ENCODE results near the gene ZFYVE21. TPM values are rescaled to one million over a fixed set of nuclear protein-coding genes. Genes with fewer than 3 reads are reported as not detected.

ZFYVE21 gene
- total and polyA plus RNA-seq, 2 donors = 27.8 to 38.9 TPM

GRCh38 chr14:103679351-103679750, 36.3 kb upstream of the ZFYVE21 start:
- H3K27me3 ChIP-seq (ENCODE audit: control insufficient read depth in 2 of 2, insufficient read depth in 1 of 2, low read length in 1 of 2) = no peaks in the 10 kb centered on the region
- H3K27ac ChIP-seq (ENCODE audit: low read depth in 1 of 2, low read length in 1 of 2) = no peak overlapping the region
- 56% methylated on average over 13 of the region's 13 CpGs for WGBS
- peak in 3 of 9 donors; percentile 23 to 56 (median 52) for DNase-seq (ENCODE audit: low read depth in 6 of 9, low spot score in 9 of 9)
- H3K36me3 ChIP-seq (ENCODE audit: control insufficient read depth in 2 of 2, insufficient read depth in 2 of 2, low read length in 1 of 2) = peaks cover 77 to 80% of the 10 kb centered on the region in 2 donors
- no peaks in the 10 kb centered on the region for H3K9me3 ChIP-seq (ENCODE audit: control insufficient read depth in 2 of 2, insufficient read depth in 1 of 2, low read length in 1 of 2)
- no peaks in the 10 kb centered on the region for H3K4me1 ChIP-seq (ENCODE audit: control insufficient read depth in 2 of 2, insufficient read depth in 2 of 2, low read length in 2 of 2)
- H3K4me3 ChIP-seq (ENCODE audit: low read length in 2 of 2) = no peak overlapping the region

GRCh38 chr14:103680491-103681231, 34.9 kb upstream of the ZFYVE21 start:
- no peak overlapping the region for H3K4me3 ChIP-seq (ENCODE audit: low read length in 2 of 2)
- no peaks in the 10 kb centered on the region for H3K4me1 ChIP-seq (ENCODE audit: control insufficient read depth in 2 of 2, insufficient read depth in 2 of 2, low read length in 2 of 2)
- no peak overlapping the region for H3K27ac ChIP-seq (ENCODE audit: low read depth in 1 of 2, low read length in 1 of 2)
- H3K36me3 ChIP-seq (ENCODE audit: control insufficient read depth in 2 of 2, insufficient read depth in 2 of 2, low read length in 1 of 2) = peaks cover 74 to 79% of the 10 kb centered on the region in 2 donors
- 98% methylated on average over 17 of the region's 17 CpGs for WGBS
- no peaks in the 10 kb centered on the region for H3K9me3 ChIP-seq (ENCODE audit: control insufficient read depth in 2 of 2, insufficient read depth in 1 of 2, low read length in 1 of 2)
- DNase-seq (ENCODE audit: low read depth in 6 of 9, low spot score in 9 of 9) = no peak
- no peaks in the 10 kb centered on the region for H3K27me3 ChIP-seq (ENCODE audit: control insufficient read depth in 2 of 2, insufficient read depth in 1 of 2, low read length in 1 of 2)

DNA sequence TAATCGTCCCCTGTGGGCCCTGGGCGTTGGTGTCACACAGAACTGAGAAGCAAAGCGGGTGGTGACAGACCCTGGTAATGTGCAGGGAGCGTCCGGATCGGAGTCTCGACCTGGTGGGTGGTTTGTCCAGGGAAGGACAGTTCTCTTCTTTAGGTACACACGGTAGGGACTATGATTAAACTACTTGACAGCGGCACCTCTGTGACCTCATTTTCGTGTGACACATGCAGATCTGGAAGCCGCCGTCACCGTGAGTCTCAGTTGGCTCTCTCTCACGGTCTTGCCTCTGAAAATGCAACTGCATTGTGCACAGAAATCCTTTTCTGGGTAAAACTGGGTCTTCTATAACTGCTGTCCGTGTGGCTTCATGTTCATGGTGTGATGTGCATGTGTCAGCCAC, 32.5 kb upstream of the ZFYVE21 start:
- Histone ChIP-seq H3K36me3 (ENCODE audit: control insufficient read depth in 2 of 2, insufficient read depth in 2 of 2, low read length in 1 of 2) (peaks cover 69 to 86% of the 10 kb centered on the region in 2 donors), H3K27ac (ENCODE audit: low read depth in 1 of 2, low read length in 1 of 2) (no peak overlapping the region), H3K9me3 (ENCODE audit: control insufficient read depth in 2 of 2, insufficient read depth in 1 of 2, low read length in 1 of 2) (no peaks in the 10 kb centered on the region), H3K27me3 (ENCODE audit: control insufficient read depth in 2 of 2, insufficient read depth in 1 of 2, low read length in 1 of 2) (no peaks in the 10 kb centered on the region), H3K4me3 (ENCODE audit: low read length in 2 of 2) (no peak overlapping the region), H3K4me1 (ENCODE audit: control insufficient read depth in 2 of 2, insufficient read depth in 2 of 2, low read length in 2 of 2) (no peaks in the 10 kb centered on the region)
- 91% methylated on average over 15 of the region's 15 CpGs for WGBS
- no peak for DNase-seq (ENCODE audit: low read depth in 6 of 9, low spot score in 9 of 9)

DNA sequence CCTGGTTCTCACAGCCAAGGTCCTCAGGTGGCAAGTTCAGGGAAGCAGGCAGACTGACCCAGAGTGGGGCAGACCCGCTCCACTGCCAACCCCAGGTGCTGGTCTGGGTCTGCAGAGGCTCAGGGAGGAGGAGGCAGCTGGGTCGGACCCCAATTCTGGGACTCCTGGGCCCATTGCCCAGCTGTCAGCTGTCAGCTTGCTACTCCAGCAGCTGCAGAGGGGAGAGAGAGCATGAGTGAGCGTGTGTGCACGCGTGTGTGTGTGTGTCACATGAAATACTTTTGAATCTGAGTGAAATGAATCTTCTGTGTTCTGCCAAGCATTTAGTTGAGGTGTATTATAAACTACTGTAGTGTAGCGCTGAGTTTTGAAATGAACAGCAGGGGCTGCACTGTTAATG, 31.1 kb upstream of the ZFYVE21 start:
- Histone ChIP-seq H3K36me3 (ENCODE audit: control insufficient read depth in 2 of 2, insufficient read depth in 2 of 2, low read length in 1 of 2) (peaks cover 70 to 85% of the 10 kb centered on the region in 2 donors), H3K27me3 (ENCODE audit: control insufficient read depth in 2 of 2, insufficient read depth in 1 of 2, low read length in 1 of 2) (no peaks in the 10 kb centered on the region), H3K27ac (ENCODE audit: low read depth in 1 of 2, low read length in 1 of 2) (no peak overlapping the region), H3K4me1 (ENCODE audit: control insufficient read depth in 2 of 2, insufficient read depth in 2 of 2, low read length in 2 of 2) (no peaks in the 10 kb centered on the region), H3K4me3 (ENCODE audit: low read length in 2 of 2) (no peak overlapping the region), H3K9me3 (ENCODE audit: control insufficient read depth in 2 of 2, insufficient read depth in 1 of 2, low read length in 1 of 2) (no peaks in the 10 kb centered on the region)
- no peak for DNase-seq (ENCODE audit: low read depth in 6 of 9, low spot score in 9 of 9)
- 92% methylated on average over 6 of the region's 6 CpGs for WGBS

DNA sequence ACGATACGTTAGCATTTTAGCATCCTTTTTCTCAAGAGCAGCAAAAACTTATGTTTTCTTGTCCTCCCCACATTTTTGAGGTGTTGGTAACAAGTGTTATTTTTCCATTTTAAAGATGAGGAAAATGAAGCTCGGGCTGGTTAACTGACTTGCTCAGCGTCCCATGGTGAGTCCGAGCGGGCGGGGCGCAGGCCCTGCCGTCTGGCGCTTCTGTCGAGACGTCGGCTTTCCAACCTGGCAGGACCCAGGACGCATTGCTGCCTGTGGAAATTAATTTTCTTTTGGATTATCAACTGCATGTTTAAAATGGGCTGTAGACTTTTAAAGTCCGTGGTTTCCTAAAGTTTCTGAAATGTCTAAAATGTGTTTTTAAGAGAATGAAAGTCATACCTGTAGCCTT, 30.7 kb upstream of the ZFYVE21 start:
- Histone ChIP-seq H3K36me3 (ENCODE audit: control insufficient read depth in 2 of 2, insufficient read depth in 2 of 2, low read length in 1 of 2) (peaks cover 66 to 83% of the 10 kb centered on the region in 2 donors), H3K27ac (ENCODE audit: low read depth in 1 of 2, low read length in 1 of 2) (no peak overlapping the region), H3K4me1 (ENCODE audit: control insufficient read depth in 2 of 2, insufficient read depth in 2 of 2, low read length in 2 of 2) (no peaks in the 10 kb centered on the region), H3K9me3 (ENCODE audit: control insufficient read depth in 2 of 2, insufficient read depth in 1 of 2, low read length in 1 of 2) (no peaks in the 10 kb centered on the region), H3K27me3 (ENCODE audit: control insufficient read depth in 2 of 2, insufficient read depth in 1 of 2, low read length in 1 of 2) (no peaks in the 10 kb centered on the region), H3K4me3 (ENCODE audit: low read length in 2 of 2) (no peak overlapping the region)
- no peak for DNase-seq (ENCODE audit: low read depth in 6 of 9, low spot score in 9 of 9)
- 94% methylated on average over 15 of the region's 15 CpGs for WGBS

- H3K36me3 ChIP-seq (ENCODE audit: control insufficient read depth in 2 of 2, insufficient read depth in 2 of 2, low read length in 1 of 2) = peaks cover 65 to 81% of the 10 kb centered on the region in 2 donors
- H3K27ac ChIP-seq (ENCODE audit: low read depth in 1 of 2, low read length in 1 of 2) = no peak overlapping the region
- WGBS = 97% methylated on average over 23 of the region's 23 CpGs
- no peaks in the 10 kb centered on the region for H3K4me1 ChIP-seq (ENCODE audit: control insufficient read depth in 2 of 2, insufficient read depth in 2 of 2, low read length in 2 of 2)
- no peaks in the 10 kb centered on the region for H3K9me3 ChIP-seq (ENCODE audit: control insufficient read depth in 2 of 2, insufficient read depth in 1 of 2, low read length in 1 of 2)
- no peak overlapping the region for H3K4me3 ChIP-seq (ENCODE audit: low read length in 2 of 2)
- H3K27me3 ChIP-seq (ENCODE audit: control insufficient read depth in 2 of 2, insufficient read depth in 1 of 2, low read length in 1 of 2) = no peaks in the 10 kb centered on the region
- DNase-seq (ENCODE audit: low read depth in 6 of 9, low spot score in 9 of 9) = no peak
Measured at GRCh38 chr14:103685276-103686211, 30.1 kb upstream of the ZFYVE21 start.

DNA sequence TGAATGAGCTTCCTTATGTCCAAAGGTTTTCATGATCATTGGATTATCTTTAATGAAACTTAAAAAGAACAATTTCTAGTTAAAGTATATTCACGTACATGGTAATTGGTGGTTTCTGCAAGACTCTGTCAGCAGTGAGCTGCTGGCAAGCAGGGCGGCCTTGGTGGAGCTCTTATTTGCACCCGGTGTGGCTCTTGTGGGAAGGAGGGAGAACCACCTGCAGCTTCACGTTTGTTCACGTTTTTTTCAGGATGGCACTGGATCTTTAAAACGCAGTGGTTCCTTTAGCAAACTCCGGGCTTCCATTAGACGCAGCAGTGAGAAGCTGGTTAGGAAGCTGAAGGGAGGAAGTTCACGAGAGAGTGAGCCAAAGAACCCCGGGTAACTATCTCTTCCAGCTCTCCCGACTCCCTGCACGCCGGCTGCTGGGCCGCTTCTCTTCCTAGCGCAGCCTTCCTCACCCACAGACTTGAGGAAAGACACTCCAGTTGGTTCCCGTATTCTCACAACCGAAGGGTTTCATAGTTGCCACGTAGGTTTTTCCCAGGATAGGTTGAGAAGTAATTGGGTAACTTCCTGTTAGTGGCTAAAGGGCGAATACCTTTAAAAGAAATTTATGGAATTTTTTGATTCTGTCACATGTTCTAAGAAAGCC, 28.7 kb upstream of the ZFYVE21 start:
- WGBS = 96% methylated on average over 19 of the region's 19 CpGs
- Histone ChIP-seq H3K4me1 (ENCODE audit: control insufficient read depth in 2 of 2, insufficient read depth in 2 of 2, low read length in 2 of 2) (no peaks in the 10 kb centered on the region), H3K9me3 (ENCODE audit: control insufficient read depth in 2 of 2, insufficient read depth in 1 of 2, low read length in 1 of 2) (no peaks in the 10 kb centered on the region), H3K36me3 (ENCODE audit: control insufficient read depth in 2 of 2, insufficient read depth in 2 of 2, low read length in 1 of 2) (peaks cover 56 to 70% of the 10 kb centered on the region in 2 donors), H3K4me3 (ENCODE audit: low read length in 2 of 2) (no peak overlapping the region), H3K27ac (ENCODE audit: low read depth in 1 of 2, low read length in 1 of 2) (no peak overlapping the region), H3K27me3 (ENCODE audit: control insufficient read depth in 2 of 2, insufficient read depth in 1 of 2, low read length in 1 of 2) (no peaks in the 10 kb centered on the region)
- no peak for DNase-seq (ENCODE audit: low read depth in 6 of 9, low spot score in 9 of 9)

DNA sequence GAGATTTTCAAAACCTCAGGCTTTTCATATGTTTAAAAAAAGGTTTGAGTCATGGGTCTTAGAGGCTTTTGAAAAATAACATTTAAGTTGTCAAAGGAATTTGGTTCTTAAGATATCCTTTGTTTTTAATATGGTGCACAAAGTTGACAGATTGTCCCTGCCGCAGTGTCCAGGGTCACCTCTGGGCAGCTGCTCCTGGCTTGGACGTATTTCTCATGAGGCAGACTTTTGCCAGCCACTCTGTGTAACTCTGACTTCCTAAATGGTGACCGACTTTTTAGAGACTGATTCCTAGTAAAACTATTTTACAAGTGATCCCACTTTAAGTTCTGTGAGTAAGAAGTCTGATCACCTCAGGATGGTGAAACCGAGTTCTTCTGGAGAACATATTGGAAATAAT, 27.9 kb upstream of the ZFYVE21 start:
- H3K4me3 ChIP-seq (ENCODE audit: low read length in 2 of 2) = no peak overlapping the region

GRCh38 chr14:103688441-103688840, 27.2 kb upstream of the ZFYVE21 start:
- WGBS = 99% methylated on average over 5 of the region's 5 CpGs
- H3K4me1 ChIP-seq (ENCODE audit: control insufficient read depth in 2 of 2, insufficient read depth in 2 of 2, low read length in 2 of 2) = no peaks in the 10 kb centered on the region
- H3K9me3 ChIP-seq (ENCODE audit: control insufficient read depth in 2 of 2, insufficient read depth in 1 of 2, low read length in 1 of 2) = no peaks in the 10 kb centered on the region
- H3K36me3 ChIP-seq (ENCODE audit: control insufficient read depth in 2 of 2, insufficient read depth in 2 of 2, low read length in 1 of 2) = peaks cover 59 to 74% of the 10 kb centered on the region in 2 donors
- H3K4me3 ChIP-seq (ENCODE audit: low read length in 2 of 2) = no peak overlapping the region
- H3K27ac ChIP-seq (ENCODE audit: low read depth in 1 of 2, low read length in 1 of 2) = no peak overlapping the region
- DNase-seq (ENCODE audit: low read depth in 6 of 9, low spot score in 9 of 9) = no peak
- no peaks in the 10 kb centered on the region for H3K27me3 ChIP-seq (ENCODE audit: control insufficient read depth in 2 of 2, insufficient read depth in 1 of 2, low read length in 1 of 2)

More for the DNA sequence above, 27.9 kb upstream of the ZFYVE21 start:
- no peaks in the 10 kb centered on the region for H3K4me1 ChIP-seq (ENCODE audit: control insufficient read depth in 2 of 2, insufficient read depth in 2 of 2, low read length in 2 of 2)
- WGBS = 98% methylated on average over 4 of the region's 4 CpGs
- H3K9me3 ChIP-seq (ENCODE audit: control insufficient read depth in 2 of 2, insufficient read depth in 1 of 2, low read length in 1 of 2) = no peaks in the 10 kb centered on the region
- no peaks in the 10 kb centered on the region for H3K27me3 ChIP-seq (ENCODE audit: control insufficient read depth in 2 of 2, insufficient read depth in 1 of 2, low read length in 1 of 2)
- no peak for DNase-seq (ENCODE audit: low read depth in 6 of 9, low spot score in 9 of 9)
- no peak overlapping the region for H3K27ac ChIP-seq (ENCODE audit: low read depth in 1 of 2, low read length in 1 of 2)
- peaks cover 59 to 74% of the 10 kb centered on the region in 2 donors for H3K36me3 ChIP-seq (ENCODE audit: control insufficient read depth in 2 of 2, insufficient read depth in 2 of 2, low read length in 1 of 2)

Data from thymus (tissue), 11 donors.